HG02763 (cell line): ENCODE data around the gene GSDMA.

Experiments used
- ATAC-seq: cut with Tn5 transposase; IDR thresholded peaks from one replicate; pipeline ENCODE4 v1.9.1; 2021; ENCODE audit warnings: mild to moderate bottlenecking, moderate library complexity; ENCODE audit not compliant: unreplicated experiment

The GSDMA gene

GRCh38 chr17:39954876-39955275 lies 7.9 kb upstream of the GSDMA start:
- no peak for ATAC-seq

- ATAC-seq = no peak
These were observed 7.0 kb upstream of the GSDMA start for GRCh38 chr17:39955726-39956225.

GRCh38 chr17:39960524-39961041 lies 2.2 kb upstream of the GSDMA start:
- no peak for ATAC-seq

- ATAC-seq = no peak
These were observed 1.0 kb downstream of the GSDMA start for GRCh38 chr17:39963829-39964228.

- no peak for ATAC-seq
These were observed 2.4 kb downstream of the GSDMA start for GRCh38 chr17:39965017-39965699.

GRCh38 chr17:39966771-39967170 lies 4.0 kb downstream of the GSDMA start:
- ATAC-seq = no peak

- no peak for ATAC-seq
These were observed 6.0 kb downstream of the GSDMA start for GRCh38 chr17:39968761-39969160.

- no peak for ATAC-seq
These were observed 6.6 kb downstream of the GSDMA start for GRCh38 chr17:39969375-39969774.

GRCh38 chr17:39970157-39970692 lies 7.4 kb downstream of the GSDMA start:
- no peak for ATAC-seq

GRCh38 chr17:39971076-39971603 lies 8.3 kb downstream of the GSDMA start:
- ATAC-seq = no peak

GRCh38 chr17:39972271-39972670 lies 9.5 kb downstream of the GSDMA start:
- no peak for ATAC-seq

GRCh38 chr17:39973496-39973895 lies 10.7 kb downstream of the GSDMA start:
- ATAC-seq = no peak

- no peak for ATAC-seq
These were observed 11.6 kb downstream of the GSDMA start for GRCh38 chr17:39974433-39974832.

- ATAC-seq = no peak
These were observed 13.0 kb downstream of the GSDMA start for GRCh38 chr17:39975801-39976200.

- ATAC-seq = no peak
These were observed 16.3 kb downstream of the GSDMA start for GRCh38 chr17:39979016-39979670.

- peak; percentile 21 for ATAC-seq
These were observed 17.1 kb downstream of the GSDMA start for GRCh38 chr17:39979893-39980350.

GRCh38 chr17:39980351-39981206 lies 17.8 kb downstream of the GSDMA start, which contains the start of gene PSMD3:
PSMD3 (plus strand) TSS chr17:39980807; CDS start chr17:39980971, 164 bp downstream.
- peak; percentile 87 for ATAC-seq

GRCh38 chr17:39981207-39981741 lies 18.5 kb downstream of the GSDMA start:
- ATAC-seq = no peak

GRCh38 chr17:39981766-39982375 lies 19.1 kb downstream of the GSDMA start:
- ATAC-seq = no peak
